Fibroblast of lung (primary cell): ENCODE measurements around the gene CHRNA1. TPM values are rescaled to one million over a fixed set of nuclear protein-coding genes. Genes with fewer than 3 reads are reported as not detected.

Experiments
- DNase-seq, 2 donors: peaks; one replicate each; pipeline versions ENCODE4 v3.0.0 to v3.0.0-alpha.2; 2010; ENCODE audit warnings: low read depth in 2 of 2
- H2AFZ ChIP-seq: 2 replicates; pipeline ENCODE4 v1.5.1; 2012; ENCODE audit warnings: low read length, control low read depth, inconsistent platforms
- H3K27ac ChIP-seq: 2 replicates; pipeline ENCODE4 v1.5.1; 2011; ENCODE audit warnings: low read length, control low read depth; ENCODE audit not compliant: insufficient read depth
- H3K27me3 ChIP-seq: 2 replicates; pipeline ENCODE4 v1.5.1; 2011; ENCODE audit warnings: mild to moderate bottlenecking, low read length; ENCODE audit not compliant: control insufficient read depth, insufficient read depth
- H3K36me3 ChIP-seq: 2 replicates; pipeline ENCODE4 v1.5.1; 2011; ENCODE audit warnings: low read length; ENCODE audit not compliant: control insufficient read depth, insufficient read depth
- H3K4me1 ChIP-seq: 2 replicates; pipeline ENCODE4 v1.5.1; 2011; ENCODE audit warnings: low read length; ENCODE audit not compliant: control insufficient read depth, insufficient read depth; ENCODE audit errors: extremely low read depth
- H3K4me2 ChIP-seq: 2 replicates; pipeline ENCODE4 v1.5.1; 2011; ENCODE audit warnings: low read length, control low read depth; ENCODE audit not compliant: insufficient read depth; ENCODE audit errors: extremely low read depth
- H3K4me3 ChIP-seq, 4 experiments: fragments of 200-600 bp in 1 of 4; sonication (generic) in 1 of 4; replicated peaks in 1 of 4; 2 replicates each; pipeline ENCODE4 v1.5.1; 2011 to 2016; ENCODE audit warnings: low read length in 4 of 4, low read depth in 3 of 4, mild to moderate bottlenecking in 3 of 4, control low read depth in 2 of 4, inconsistent platforms in 1 of 4, mixed read lengths in 1 of 4; ENCODE audit not compliant: insufficient read depth in 1 of 4; ENCODE audit errors: control extremely low read depth in 1 of 4
- H3K79me2 ChIP-seq: 2 replicates; pipeline ENCODE4 v1.5.1; 2012; ENCODE audit warnings: mild to moderate bottlenecking, low read length, inconsistent platforms; ENCODE audit not compliant: control insufficient read depth, insufficient read depth
- H3K9ac ChIP-seq: 2 replicates; pipeline ENCODE4 v1.5.1; 2011; ENCODE audit warnings: mild to moderate bottlenecking, low read length, control low read depth; ENCODE audit not compliant: insufficient read depth
- H3K9me3 ChIP-seq: 2 replicates; pipeline ENCODE4 v1.5.1; 2012; ENCODE audit warnings: low read depth, low read length; ENCODE audit not compliant: control insufficient read depth, insufficient read depth
- H4K20me1 ChIP-seq: 2 replicates; pipeline ENCODE4 v1.5.1; 2011; ENCODE audit warnings: low read length; ENCODE audit not compliant: control insufficient read depth, insufficient read depth; ENCODE audit errors: extremely low read depth
- EZH2 ChIP-seq: IDR thresholded peaks from 2 replicates; pipeline ENCODE4 v1.5.1; 2012; ENCODE audit warnings: low read length, control low read depth, mild to moderate bottlenecking; ENCODE audit errors: missing control alignments
- polyA plus RNA-seq, 2 donors: library from polyadenylated mRNA; depleted of rRNA in 1 of 2; stranded (reverse) in 1 of 2; unstranded in 1 of 2; fragments of >200 nt; gene quantifications; 2 replicates each; pipeline ENCODE4 v1.2.1, GENCODE V29; 2011 to 2012; ENCODE audit warnings: missing spikeins in 1 of 2
- total RNA-seq: library from RNA; depleted of rRNA; stranded (reverse); fragments of >200 nt; gene quantifications from 2 replicates; pipeline ENCODE4 v1.2.1, GENCODE V29; 2014
- TF ChIP-seq, protein P1 (sequence below), 2 donors: IDR thresholded peaks in 1 of 2; conservative IDR thresholded peaks in 1 of 2; 1 replicate in 1 of 2; 2 replicates in 1 of 2; pipeline ENCODE4 v1.5.1; 2011 to 2012; ENCODE audit warnings: low read length in 2 of 2, control low read depth in 1 of 2, inconsistent platforms in 1 of 2, low read depth in 1 of 2, mild to moderate bottlenecking in 1 of 2

The CHRNA1 gene
- total and polyA plus RNA-seq, 2 donors (not counting 1 experiment from before 2014, with no cell fraction given) = 0.33 to 1.1 TPM

DNA sequence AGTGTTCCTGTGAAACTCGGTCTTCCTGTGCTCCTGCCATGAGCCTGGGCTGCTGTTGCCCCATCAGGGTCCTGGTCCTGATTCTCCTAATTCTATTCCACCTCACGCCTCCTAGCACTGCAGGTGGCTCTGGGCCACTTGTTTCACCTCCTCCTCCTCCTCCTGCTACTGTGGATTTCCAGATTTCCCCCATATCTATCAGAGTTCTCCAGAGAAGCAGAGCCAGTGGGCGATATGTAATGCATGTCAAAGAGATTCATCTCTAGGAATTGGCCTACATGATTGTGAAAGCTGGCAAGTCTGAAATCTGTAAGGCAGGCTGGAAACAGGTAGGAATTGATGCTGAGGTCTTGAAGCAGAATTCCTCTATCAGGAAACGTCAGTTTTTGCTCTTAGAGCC is 45.3 kb downstream of the CHRNA1 start:
- Histone ChIP-seq H3K4me3 (no peak overlapping the region), H3K4me2 (no peak overlapping the region), H3K9me3 (no peaks in the 10 kb centered on the region), H3K36me3 (no peaks in the 10 kb centered on the region), H3K79me2 (no peaks in the 10 kb centered on the region), H3K27ac (no peak overlapping the region), H4K20me1 (no peaks in the 10 kb centered on the region), H3K27me3 (peaks cover 4% of the 10 kb centered on the region), H3K4me1 (no peaks in the 10 kb centered on the region), H3K9ac (no peak overlapping the region), H2AFZ (no peak overlapping the region)
- DNase-seq = no peak
- TF ChIP-seq, protein P1, sequence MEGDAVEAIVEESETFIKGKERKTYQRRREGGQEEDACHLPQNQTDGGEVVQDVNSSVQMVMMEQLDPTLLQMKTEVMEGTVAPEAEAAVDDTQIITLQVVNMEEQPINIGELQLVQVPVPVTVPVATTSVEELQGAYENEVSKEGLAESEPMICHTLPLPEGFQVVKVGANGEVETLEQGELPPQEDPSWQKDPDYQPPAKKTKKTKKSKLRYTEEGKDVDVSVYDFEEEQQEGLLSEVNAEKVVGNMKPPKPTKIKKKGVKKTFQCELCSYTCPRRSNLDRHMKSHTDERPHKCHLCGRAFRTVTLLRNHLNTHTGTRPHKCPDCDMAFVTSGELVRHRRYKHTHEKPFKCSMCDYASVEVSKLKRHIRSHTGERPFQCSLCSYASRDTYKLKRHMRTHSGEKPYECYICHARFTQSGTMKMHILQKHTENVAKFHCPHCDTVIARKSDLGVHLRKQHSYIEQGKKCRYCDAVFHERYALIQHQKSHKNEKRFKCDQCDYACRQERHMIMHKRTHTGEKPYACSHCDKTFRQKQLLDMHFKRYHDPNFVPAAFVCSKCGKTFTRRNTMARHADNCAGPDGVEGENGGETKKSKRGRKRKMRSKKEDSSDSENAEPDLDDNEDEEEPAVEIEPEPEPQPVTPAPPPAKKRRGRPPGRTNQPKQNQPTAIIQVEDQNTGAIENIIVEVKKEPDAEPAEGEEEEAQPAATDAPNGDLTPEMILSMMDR (conservative IDR thresholded peaks at IDR 0.05 in 1 of 2, IDR thresholded peaks at IDR 0.05 in 1 of 2; ENCODE audit: low read depth in 1 of 2, low read length in 2 of 2) = no peak
- TF ChIP-seq EZH2 = no peak

DNA sequence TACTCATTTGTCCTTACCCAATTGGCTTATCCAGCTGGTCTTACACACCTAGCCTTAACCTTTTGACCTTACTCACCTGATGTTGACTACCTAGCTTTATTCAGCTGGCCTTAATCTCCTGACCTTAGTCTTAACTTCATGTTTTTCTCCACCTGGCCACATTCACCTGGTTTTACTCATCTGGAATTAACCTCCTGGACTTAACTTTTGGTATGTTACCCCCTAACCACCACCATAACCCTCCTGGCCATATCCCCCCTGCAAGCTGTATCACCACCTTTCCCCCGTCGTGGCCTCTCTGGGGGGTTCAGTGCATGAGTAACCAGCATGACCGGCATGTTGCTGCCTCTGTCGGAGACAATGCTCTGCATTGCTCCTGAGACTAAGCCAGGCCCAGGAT is 45.7 kb downstream of the CHRNA1 start:
- DNase-seq = no peak
- no peak overlapping the region for H2AFZ ChIP-seq
- H3K9me3 ChIP-seq = no peaks in the 10 kb centered on the region
- no peaks in the 10 kb centered on the region for H4K20me1 ChIP-seq
- TF ChIP-seq EZH2 = no peak
- TF ChIP-seq, protein P1 (conservative IDR thresholded peaks at IDR 0.05 in 1 of 2, IDR thresholded peaks at IDR 0.05 in 1 of 2; ENCODE audit: low read depth in 1 of 2, low read length in 2 of 2) = no peak
- no peak overlapping the region for H3K27ac ChIP-seq
- peaks cover 4% of the 10 kb centered on the region for H3K27me3 ChIP-seq
- no peak overlapping the region for H3K9ac ChIP-seq
- no peak overlapping the region for H3K4me3 ChIP-seq
- H3K79me2 ChIP-seq = no peaks in the 10 kb centered on the region
- H3K36me3 ChIP-seq = no peaks in the 10 kb centered on the region
- H3K4me2 ChIP-seq = no peak overlapping the region
- H3K4me1 ChIP-seq = no peaks in the 10 kb centered on the region

DNA sequence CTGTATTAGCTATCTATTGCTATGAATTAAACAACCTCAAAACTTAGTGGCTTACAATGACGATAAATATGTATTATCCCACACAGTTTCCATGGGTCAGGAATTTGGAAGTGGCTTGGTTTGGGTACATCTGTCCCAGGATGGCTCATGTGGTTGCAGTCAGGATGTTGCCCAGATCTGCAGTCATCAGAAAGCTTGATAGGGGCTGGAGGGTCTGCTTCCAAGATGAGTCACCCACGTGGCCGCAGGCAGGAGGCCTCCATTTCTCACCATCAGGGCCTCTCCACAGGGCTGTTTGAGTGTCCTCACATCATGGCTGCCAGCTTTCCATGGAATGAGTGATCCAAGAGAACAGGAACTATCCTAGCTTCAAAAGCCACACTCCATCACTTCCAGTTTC is 46.4 kb downstream of the CHRNA1 start:
- Histone ChIP-seq H3K36me3 (no peaks in the 10 kb centered on the region), H3K9ac (no peak overlapping the region), H3K4me1 (no peaks in the 10 kb centered on the region), H3K27me3 (peaks cover 4% of the 10 kb centered on the region), H3K4me2 (no peak overlapping the region), H4K20me1 (no peaks in the 10 kb centered on the region), H3K79me2 (no peaks in the 10 kb centered on the region), H3K27ac (no peak overlapping the region), H2AFZ (no peak overlapping the region), H3K4me3 (no peak overlapping the region), H3K9me3 (no peaks in the 10 kb centered on the region)
- no peak for TF ChIP-seq EZH2
- TF ChIP-seq, protein P1 (conservative IDR thresholded peaks at IDR 0.05 in 1 of 2, IDR thresholded peaks at IDR 0.05 in 1 of 2; ENCODE audit: low read depth in 1 of 2, low read length in 2 of 2) = no peak
- peak in 1 of 2 donors; percentile 9 for DNase-seq
